Measurements from ENCODE around the gene CTNNA3.

DNA sequence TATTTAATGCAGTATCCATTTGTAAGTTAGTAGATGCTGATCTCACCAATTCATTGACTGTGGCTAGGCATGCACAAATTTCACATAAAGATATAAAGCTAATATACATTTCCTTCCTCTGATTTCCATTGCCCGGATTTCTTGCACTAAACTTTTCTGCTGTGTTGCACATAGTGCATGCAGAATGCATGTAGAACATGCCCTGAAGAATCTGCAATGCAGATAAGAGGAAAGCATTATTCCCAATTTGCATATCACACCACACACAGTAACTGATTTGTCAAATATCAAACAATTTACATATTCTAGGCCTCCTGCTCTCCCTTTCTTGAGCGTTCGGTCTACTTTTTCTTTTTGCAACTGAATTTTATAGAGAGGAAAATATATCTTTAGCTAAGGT lies 646.0 kb downstream of the CTNNA3 start:
- TF ChIP-seq CEBPB (IDR thresholded peaks at IDR 0.05; ENCODE audit: low read depth): no peak
- no peak for TF ChIP-seq ELF1 (IDR thresholded peaks at IDR 0.05; ENCODE audit: borderline replicate concordance, low read depth)
- TF ChIP-seq, protein P1, sequence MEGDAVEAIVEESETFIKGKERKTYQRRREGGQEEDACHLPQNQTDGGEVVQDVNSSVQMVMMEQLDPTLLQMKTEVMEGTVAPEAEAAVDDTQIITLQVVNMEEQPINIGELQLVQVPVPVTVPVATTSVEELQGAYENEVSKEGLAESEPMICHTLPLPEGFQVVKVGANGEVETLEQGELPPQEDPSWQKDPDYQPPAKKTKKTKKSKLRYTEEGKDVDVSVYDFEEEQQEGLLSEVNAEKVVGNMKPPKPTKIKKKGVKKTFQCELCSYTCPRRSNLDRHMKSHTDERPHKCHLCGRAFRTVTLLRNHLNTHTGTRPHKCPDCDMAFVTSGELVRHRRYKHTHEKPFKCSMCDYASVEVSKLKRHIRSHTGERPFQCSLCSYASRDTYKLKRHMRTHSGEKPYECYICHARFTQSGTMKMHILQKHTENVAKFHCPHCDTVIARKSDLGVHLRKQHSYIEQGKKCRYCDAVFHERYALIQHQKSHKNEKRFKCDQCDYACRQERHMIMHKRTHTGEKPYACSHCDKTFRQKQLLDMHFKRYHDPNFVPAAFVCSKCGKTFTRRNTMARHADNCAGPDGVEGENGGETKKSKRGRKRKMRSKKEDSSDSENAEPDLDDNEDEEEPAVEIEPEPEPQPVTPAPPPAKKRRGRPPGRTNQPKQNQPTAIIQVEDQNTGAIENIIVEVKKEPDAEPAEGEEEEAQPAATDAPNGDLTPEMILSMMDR (IDR thresholded peaks at IDR 0.05 in 2 of 3, conservative IDR thresholded peaks at IDR 0.05 in 1 of 3; ENCODE audit: borderline replicate concordance in 1 of 3, insufficient read depth in 1 of 3, low read depth in 2 of 3, low read length in 2 of 3): no peak
